Suprapubic skin (tissue), 4 donors: ENCODE data around the gene RAB5B. TPM values are rescaled to one million over a fixed set of nuclear protein-coding genes. Genes with fewer than 3 reads are reported as not detected.
A peak's percentile ranks its signal among the peaks of the same experiment; 100 is the strongest.

Experiments used
- DNase-seq, 2 donors: peaks; one replicate each; pipeline ENCODE4 v3.0.0-alpha.2; 2019; ENCODE audit warnings: low spot score in 2 of 2
- H3K27ac ChIP-seq: fragments of 200-600 bp; sonication (generic); one replicate; pipeline ENCODE4 v1.5.1; 2019
- H3K27me3 ChIP-seq: fragments of 200-600 bp; sonication (generic); one replicate; pipeline ENCODE4 v1.5.1; 2019
- H3K36me3 ChIP-seq: fragments of 200-600 bp; sonication (generic); one replicate; pipeline ENCODE4 v1.5.1; 2019
- H3K4me1 ChIP-seq: fragments of 200-600 bp; sonication (generic); one replicate; pipeline ENCODE4 v1.5.1; 2019
- H3K4me3 ChIP-seq: fragments of 200-600 bp; sonication (generic); one replicate; pipeline ENCODE4 v1.5.1; 2019; ENCODE audit warnings: mild to moderate bottlenecking
- H3K9me3 ChIP-seq: fragments of 200-600 bp; sonication (generic); one replicate; pipeline ENCODE4 v1.5.1; 2019
- EP300 ChIP-seq: sonication (generic); formaldehyde crosslinking; IDR thresholded peaks from one replicate; pipeline ENCODE4 v1.6.1; 2017; ENCODE audit warnings: antibody characterized with exemption
- POLR2A ChIP-seq, 2 donors: fragments of 450-650 bp; IDR thresholded peaks; one replicate each; pipeline ENCODE4 v1.6.1; 2017; ENCODE audit warnings: antibody characterized with exemption in 2 of 2, mild to moderate bottlenecking in 2 of 2, moderate library complexity in 2 of 2
- POLR2AphosphoS5 ChIP-seq, 3 donors: sonication (generic); formaldehyde crosslinking; IDR thresholded peaks; one replicate each; pipeline ENCODE4 v1.6.1; 2017; ENCODE audit warnings: antibody characterized with exemption in 3 of 3
- WGBS: methylation state at CpG from one replicate; pipeline ENCODE4 v1.1.5; 2018; 5-methylcytosine and 5-hydroxymethylcytosine counted together
- total RNA-seq, 4 donors: library from RNA; depleted of rRNA; stranded (reverse); fragments of >200 nt; gene quantifications; one replicate each; pipeline ENCODE4 v1.1.0, GENCODE V29; 2016
- TF ChIP-seq, protein P1 (sequence below), 2 donors: fragments of 200-600 bp in 1 of 2; fragments of 450-650 bp in 1 of 2; sonication (generic) in 1 of 2; IDR thresholded peaks; one replicate each; pipeline ENCODE4 v1.5.1; 2016 to 2019; ENCODE audit warnings: antibody characterized with exemption in 2 of 2, mild to moderate bottlenecking in 1 of 2, moderate library complexity in 1 of 2

The RAB5B gene
- total RNA-seq, 4 donors from 2014 or later: 97.1 to 143 (median 114) TPM

- Histone ChIP-seq H3K4me3 (peak within 1 kb of the TSS; percentile 88), H3K27ac (peak within 1 kb of the TSS; percentile 98), H3K27me3 (no peaks in the 10 kb centered on the region), H3K36me3 (no peaks in the 10 kb centered on the region), H3K9me3 (no peaks in the 10 kb centered on the region), H3K4me1 (peaks cover 64% of the 10 kb centered on the region)
- WGBS: 9% methylated on average over 33 of the region's 49 CpGs
- TF ChIP-seq POLR2AphosphoS5 (IDR thresholded peaks at IDR 0.05): peak in 2 of 3 donors; percentile 7 to 51
- TF ChIP-seq EP300: no peak
- TF ChIP-seq POLR2A (IDR thresholded peaks at IDR 0.05): peak in 1 of 2 donors; percentile 37
- TF ChIP-seq, protein P1, sequence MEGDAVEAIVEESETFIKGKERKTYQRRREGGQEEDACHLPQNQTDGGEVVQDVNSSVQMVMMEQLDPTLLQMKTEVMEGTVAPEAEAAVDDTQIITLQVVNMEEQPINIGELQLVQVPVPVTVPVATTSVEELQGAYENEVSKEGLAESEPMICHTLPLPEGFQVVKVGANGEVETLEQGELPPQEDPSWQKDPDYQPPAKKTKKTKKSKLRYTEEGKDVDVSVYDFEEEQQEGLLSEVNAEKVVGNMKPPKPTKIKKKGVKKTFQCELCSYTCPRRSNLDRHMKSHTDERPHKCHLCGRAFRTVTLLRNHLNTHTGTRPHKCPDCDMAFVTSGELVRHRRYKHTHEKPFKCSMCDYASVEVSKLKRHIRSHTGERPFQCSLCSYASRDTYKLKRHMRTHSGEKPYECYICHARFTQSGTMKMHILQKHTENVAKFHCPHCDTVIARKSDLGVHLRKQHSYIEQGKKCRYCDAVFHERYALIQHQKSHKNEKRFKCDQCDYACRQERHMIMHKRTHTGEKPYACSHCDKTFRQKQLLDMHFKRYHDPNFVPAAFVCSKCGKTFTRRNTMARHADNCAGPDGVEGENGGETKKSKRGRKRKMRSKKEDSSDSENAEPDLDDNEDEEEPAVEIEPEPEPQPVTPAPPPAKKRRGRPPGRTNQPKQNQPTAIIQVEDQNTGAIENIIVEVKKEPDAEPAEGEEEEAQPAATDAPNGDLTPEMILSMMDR (IDR thresholded peaks at IDR 0.05): no peak
- DNase-seq: peak; percentile 95
These were observed 46.0 kb upstream of the RAB5B start, which contains the start of gene PYM1 for GRCh38 chr12:55927588-55928502. TSS of gene PYM1 (minus strand) at chr12:55927894. CDS start at chr12:55927761, 133 bp downstream.

- TF ChIP-seq POLR2A (IDR thresholded peaks at IDR 0.05) (no peak), POLR2AphosphoS5 (IDR thresholded peaks at IDR 0.05) (no peak), EP300 (no peak)
- TF ChIP-seq, protein P1 (IDR thresholded peaks at IDR 0.05): no peak
- Histone ChIP-seq H3K36me3 (no peaks in the 10 kb centered on the region), H3K27me3 (no peaks in the 10 kb centered on the region), H3K4me3 (peak overlapping the region; percentile 88), H3K4me1 (peaks cover 75% of the 10 kb centered on the region), H3K9me3 (no peaks in the 10 kb centered on the region), H3K27ac (peak overlapping the region; percentile 98)
- WGBS: 42% methylated on average over 8 of the region's 8 CpGs
- no peak for DNase-seq
These were observed 44.5 kb upstream of the RAB5B start for GRCh38 chr12:55929306-55929791.

GRCh38 chr12:55930771-55931316 is 43.0 kb upstream of the RAB5B start, which contains the start of gene DGKA:
TSS of gene DGKA (plus strand) at chr12:55931162. CDS start at chr12:55936504, 5,342 bp downstream.
- peak in 1 of 2 donors; percentile 76 for DNase-seq

DNA sequence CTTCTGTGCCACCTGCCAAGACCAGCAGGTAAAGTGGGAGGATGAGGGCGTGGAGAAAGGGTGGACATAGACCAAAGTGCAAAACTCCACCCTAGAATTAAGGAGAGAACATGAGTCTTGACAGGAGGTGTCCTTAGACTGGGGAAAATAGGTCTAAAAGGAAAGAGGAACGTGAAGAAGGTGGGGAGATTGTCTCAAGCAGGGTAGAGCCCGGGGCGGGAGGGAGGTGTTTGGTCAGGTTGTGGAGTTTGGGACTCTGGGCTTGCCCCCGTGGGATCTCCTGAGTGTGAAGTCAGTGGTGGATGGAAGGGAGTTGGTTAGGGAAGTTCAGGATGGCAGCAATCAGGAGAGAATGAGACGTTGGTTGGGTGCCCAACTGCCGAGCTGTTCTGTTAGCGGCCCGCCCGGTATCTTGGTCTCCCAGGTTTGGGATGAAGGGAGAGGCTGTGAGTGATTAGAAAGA is 42.5 kb upstream of the RAB5B start:
- WGBS: 3% methylated on average over 10 of the region's 10 CpGs
- Histone ChIP-seq H3K4me3 (peak overlapping the region; percentile 67), H3K4me1 (peaks cover 81% of the 10 kb centered on the region), H3K36me3 (no peaks in the 10 kb centered on the region), H3K27ac (peak overlapping the region; percentile 98), H3K9me3 (no peaks in the 10 kb centered on the region), H3K27me3 (no peaks in the 10 kb centered on the region)
- TF ChIP-seq EP300 (no peak), POLR2A (IDR thresholded peaks at IDR 0.05) (no peak), POLR2AphosphoS5 (IDR thresholded peaks at IDR 0.05) (no peak)
- TF ChIP-seq, protein P1 (IDR thresholded peaks at IDR 0.05): no peak
- DNase-seq: peak in 1 of 2 donors; percentile 68

More at GRCh38 chr12:55930771-55931316, 43.0 kb upstream of the RAB5B start, which contains the start of gene DGKA:
- Histone ChIP-seq H3K36me3 (no peaks in the 10 kb centered on the region), H3K4me3 (peak within 1 kb of the TSS; percentile 67), H3K4me1 (peaks cover 81% of the 10 kb centered on the region), H3K9me3 (no peaks in the 10 kb centered on the region), H3K27me3 (no peaks in the 10 kb centered on the region), H3K27ac (peak within 1 kb of the TSS; percentile 98)
- 18% methylated on average over 3 of the region's 3 CpGs for WGBS
- TF ChIP-seq, protein P1 (IDR thresholded peaks at IDR 0.05): peak; percentile 46 to 54
- no peak for TF ChIP-seq POLR2AphosphoS5 (IDR thresholded peaks at IDR 0.05)
